Activated effector memory CD4-positive, alpha-beta T cell treated with Interleukin-2 at 50 U/mL for 16 hours (primary cell): ENCODE data around the gene SH3RF2.
"Not testable (repeated sequence)": the region's sequence is repeated elsewhere in the genome, so short reads cannot be mapped to it uniquely, and the experiment has no call there.

ENCODE experiments used
- DNase-seq: peaks from one replicate; pipeline ENCODE4 v3.0.0-alpha.2; 2020

SH3RF2 gene, protein sequence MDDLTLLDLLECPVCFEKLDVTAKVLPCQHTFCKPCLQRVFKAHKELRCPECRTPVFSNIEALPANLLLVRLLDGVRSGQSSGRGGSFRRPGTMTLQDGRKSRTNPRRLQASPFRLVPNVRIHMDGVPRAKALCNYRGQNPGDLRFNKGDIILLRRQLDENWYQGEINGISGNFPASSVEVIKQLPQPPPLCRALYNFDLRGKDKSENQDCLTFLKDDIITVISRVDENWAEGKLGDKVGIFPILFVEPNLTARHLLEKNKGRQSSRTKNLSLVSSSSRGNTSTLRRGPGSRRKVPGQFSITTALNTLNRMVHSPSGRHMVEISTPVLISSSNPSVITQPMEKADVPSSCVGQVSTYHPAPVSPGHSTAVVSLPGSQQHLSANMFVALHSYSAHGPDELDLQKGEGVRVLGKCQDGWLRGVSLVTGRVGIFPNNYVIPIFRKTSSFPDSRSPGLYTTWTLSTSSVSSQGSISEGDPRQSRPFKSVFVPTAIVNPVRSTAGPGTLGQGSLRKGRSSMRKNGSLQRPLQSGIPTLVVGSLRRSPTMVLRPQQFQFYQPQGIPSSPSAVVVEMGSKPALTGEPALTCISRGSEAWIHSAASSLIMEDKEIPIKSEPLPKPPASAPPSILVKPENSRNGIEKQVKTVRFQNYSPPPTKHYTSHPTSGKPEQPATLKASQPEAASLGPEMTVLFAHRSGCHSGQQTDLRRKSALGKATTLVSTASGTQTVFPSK

DNA sequence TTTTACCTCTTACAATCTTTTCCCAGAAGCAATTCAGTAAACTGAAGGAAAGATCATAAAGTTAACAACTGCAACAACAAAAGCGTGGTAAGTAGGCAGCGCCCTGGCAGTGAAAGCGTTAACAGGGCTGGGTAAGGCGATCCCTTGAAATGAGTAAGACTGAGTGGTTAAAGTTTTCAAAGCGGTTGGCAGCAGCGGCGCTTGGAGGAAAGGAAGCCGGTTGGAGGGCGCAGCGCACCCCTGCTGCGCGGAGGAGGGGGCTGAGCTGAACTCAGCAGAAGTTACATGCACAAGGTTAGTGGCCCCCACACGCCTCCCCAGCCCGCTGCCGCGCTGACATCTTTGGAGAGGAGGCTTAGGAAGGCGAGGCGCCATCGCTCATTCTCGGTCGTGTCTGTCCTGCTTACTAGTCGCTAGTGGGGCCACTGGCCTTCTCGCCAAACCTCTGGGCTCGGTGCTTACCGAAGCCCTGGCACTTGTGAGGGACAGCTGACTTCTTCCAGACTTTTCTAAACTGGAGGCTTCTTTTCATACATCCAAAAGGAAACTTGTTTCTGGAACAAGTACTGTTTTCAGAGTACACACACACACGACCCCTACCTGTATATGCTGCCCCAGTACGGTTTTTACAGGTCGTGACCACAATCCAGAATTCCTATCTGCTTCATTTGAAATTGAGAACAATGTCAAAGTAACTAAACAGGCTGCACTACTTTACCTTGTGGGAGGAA is at the start of gene SH3RF2:
SH3RF2 (plus strand) TSS at position 178 of the 731 bp plus-strand sequence. CDS start 1,351 bp downstream, outside the sequence.
- no peak for DNase-seq

DNA sequence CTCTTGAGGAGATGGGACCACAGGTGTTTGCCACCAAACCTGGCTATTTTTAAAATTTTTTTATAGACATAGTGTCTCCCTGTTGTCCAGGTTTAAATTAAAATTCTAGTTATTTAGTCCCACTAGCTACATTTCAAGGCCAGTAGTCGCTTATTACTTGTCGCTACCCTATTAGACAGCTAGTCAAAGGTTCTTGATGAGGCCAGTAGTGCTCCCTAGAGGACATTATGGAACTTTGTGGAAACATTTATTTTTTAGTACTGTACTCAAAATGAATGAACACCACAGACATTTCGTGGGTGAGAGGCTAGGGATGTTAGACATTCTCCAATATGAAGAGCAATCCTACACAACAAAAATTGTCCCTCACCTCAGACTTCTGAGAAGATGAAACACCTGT is 49.2 kb upstream of the SH3RF2 start:
- no peak for DNase-seq

DNA sequence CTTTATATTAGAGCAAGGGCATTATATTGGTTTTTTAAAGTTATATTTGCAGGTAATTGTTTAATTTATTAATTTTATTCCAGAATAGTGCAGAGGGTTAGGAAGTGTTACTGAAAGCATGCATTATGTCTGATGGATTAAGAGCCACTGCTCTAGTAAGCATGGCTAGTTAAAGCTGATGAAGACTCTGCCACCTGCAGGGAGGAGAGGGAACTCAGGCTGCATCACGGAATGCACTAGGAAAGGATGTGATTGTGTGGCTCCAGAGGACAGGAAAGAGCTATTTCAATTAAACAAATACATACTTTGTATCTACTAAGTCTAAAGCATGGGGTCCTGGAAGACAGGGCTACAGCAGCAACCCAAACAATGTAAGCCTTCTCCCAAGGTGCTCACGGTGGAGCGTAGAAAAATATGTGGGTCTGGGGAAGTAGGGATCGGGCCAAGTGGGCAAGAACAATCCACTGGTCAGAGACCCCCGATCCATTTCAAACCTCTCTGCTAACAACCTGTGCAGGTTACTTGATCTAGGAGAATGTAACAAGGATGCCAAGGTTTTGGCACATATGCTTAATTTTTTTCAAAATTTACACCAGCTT is 48.3 kb upstream of the SH3RF2 start:
- DNase-seq: no peak

DNA sequence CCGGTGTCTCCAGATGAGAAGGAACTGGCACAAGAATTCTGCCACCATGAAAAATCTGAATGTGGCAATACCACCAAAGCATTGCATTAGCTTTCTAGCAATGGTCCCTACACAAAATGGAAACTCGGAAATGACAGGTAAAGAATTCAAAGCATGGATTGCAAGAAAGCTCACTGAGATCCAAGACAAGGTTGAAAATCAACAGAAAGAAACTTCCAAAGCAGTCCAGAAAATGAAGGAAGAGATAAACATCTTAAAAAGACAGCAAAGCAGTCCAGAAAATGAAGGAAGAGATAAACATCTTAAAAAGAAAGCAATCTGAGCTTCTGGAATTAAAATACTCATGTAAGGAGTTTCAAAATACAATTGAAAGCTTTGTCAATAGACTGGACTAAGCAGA is 46.8 kb upstream of the SH3RF2 start:
- no peak for DNase-seq

DNA sequence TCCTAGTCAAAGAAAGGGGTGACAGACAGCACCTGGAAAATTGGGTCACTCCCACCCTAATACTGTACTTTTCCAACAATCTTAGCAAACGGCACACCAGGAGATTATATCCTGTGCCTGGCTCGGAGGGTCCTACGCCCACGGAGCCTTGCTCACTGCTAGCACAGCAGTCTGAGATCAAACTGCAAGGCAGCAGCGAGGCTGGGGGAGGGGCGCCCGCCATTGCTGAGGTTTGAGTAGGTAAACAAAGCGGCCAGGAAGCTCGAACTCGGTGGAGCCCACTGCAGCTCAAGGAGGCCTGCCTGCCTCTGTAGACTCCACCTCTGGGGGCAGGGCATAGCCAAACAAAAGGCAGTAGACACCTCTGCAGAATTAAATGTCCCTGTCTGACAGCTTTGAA is 45.0 kb upstream of the SH3RF2 start:
- DNase-seq: not testable (repeated sequence)

DNA sequence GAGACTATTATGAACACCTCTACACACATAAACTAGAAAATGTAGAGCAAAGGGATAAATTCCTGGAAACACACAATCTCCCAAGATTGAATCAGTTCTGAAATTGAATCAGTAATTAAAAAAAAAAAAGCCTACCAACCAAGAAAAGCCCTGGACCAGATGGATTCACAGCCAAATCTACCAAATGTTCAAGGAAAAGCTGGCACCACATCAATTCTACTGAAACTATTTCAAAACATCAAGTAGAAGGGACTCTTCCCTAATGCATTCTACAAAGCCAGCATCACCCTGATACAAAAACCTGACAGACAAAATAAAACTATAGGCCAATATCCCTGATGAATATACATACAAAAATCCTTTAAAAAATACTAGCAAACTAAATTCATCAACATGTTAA is 38.2 kb upstream of the SH3RF2 start:
- no peak for DNase-seq

DNA sequence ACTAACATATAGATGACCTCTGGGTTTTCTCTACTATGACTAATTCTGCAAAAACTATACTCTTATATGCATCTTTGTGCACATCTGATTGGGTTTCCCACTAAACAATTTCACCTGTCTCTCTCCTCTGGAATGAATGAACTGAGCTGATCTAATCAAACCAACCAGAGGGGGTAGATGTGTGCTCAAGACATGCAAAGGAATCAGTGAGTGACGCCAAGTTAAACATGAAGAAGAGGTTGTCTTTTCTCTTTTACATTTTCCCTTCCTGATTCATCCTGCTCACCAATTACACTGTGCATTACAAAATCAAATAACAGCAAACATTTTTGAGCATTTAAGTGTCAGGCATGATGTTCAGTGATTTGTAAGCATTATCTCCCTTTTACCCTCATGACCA is 34.0 kb upstream of the SH3RF2 start:
- no peak for DNase-seq

DNA sequence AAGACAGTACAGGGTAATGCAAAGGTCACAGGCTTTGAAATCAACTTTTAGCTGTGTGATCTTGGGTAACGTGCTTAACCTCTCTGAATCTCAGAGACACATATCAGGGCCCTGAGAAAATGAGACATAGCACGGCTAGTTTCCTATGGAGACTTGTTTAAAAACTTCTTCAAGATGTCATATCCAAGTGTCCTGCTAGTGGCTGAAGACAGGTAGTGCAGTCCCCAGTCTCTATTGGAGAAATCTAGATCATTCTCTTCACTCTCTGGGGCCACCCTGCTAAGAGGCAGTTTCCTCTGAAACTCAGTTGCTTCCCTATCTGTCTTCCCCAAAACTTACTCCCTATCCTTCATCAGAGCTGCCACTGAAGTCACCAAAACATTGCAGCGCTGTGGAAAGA is 33.3 kb upstream of the SH3RF2 start:
- no peak for DNase-seq

DNA sequence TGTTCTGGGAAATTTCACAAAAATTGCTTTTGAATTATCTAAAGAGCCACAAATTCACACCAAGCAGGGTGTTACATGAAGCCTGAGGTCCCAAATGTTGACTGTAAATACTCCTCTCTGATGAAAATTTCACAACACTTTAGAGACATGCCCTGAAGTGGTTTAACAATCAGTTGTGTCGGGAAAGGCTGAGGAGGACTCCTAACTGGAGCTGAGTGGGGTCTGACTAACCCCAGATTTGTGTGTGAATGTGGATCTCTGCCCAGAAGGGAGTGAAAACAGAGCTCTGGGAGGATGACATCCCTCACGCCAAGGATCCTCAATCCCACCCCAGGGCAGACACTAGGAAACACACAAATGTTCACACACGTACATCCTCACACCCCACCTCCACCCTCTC is 32.5 kb upstream of the SH3RF2 start:
- DNase-seq: no peak

DNA sequence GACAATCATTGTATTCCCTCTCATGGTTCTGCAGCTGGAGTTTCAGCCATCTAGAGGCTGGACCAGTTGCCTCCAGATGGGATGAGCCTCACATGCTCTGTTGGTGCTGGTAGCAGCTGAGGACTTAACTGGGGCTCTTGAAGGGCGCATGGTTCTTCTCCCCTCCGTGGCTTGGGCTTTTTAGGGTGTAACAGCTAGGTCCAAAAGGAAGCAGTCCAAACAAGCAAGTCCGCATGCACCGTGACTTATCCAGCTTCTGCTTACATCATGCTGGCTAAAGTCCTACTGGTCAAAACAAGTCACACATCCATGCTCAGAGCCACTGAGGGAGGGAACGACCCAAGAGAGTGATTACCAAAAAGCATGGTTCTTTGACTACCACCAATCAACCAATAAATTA is 31.6 kb upstream of the SH3RF2 start:
- DNase-seq: no peak

DNA sequence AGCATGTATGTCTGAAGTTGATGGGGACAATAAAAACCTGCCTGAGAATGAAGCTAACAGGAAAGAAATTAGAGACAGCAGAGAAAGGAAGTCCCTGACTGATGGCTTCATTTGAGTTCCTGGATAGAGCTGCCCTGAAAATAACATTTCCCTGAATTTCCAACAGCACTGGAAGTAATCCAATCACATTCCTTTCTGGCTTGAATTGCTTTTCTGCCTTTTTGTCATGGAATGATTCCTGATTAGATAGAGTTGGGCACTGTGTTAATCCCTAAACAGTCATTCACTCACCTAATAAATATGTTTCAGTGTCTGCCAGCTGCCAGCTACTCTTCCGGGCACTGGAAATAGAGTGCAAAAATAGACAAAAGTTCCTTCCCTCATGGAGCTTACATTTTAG is 30.0 kb upstream of the SH3RF2 start:
- DNase-seq: no peak

DNA sequence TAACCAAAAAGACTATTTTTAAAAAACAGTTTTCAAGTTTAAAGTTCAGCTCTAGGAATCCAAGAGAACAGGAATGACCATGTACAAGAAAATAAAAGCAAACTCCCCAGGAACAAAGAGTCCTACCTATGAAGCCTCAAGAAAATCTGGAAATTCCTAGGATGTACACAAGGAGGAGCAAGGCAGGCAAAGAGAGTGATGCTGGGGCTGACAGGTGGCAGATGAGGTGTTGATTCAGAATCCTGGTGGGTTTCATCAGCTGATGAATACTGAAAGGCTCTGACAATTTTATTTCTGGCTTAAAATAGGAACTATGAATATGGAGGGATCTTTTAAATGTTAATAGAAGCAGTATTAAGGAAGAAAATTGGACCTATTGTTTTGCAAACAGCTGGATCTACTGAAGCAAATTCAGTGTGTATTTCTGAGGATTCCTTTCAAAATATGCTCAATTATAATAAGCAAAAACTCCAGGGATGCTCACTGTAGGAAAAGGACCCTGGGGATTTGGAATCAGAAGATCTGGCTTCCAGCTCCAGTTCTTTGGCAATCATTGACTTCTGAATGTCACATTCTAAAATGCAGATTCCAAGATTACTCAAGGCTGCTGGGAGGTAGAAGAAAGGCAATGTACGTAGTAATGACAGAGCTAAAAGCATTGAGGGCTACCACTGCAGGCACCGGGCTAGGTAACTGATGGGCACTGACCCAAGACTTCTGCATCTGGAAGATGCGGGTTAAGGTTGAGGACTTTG is 28.0 kb upstream of the SH3RF2 start:
- DNase-seq: no peak

DNA sequence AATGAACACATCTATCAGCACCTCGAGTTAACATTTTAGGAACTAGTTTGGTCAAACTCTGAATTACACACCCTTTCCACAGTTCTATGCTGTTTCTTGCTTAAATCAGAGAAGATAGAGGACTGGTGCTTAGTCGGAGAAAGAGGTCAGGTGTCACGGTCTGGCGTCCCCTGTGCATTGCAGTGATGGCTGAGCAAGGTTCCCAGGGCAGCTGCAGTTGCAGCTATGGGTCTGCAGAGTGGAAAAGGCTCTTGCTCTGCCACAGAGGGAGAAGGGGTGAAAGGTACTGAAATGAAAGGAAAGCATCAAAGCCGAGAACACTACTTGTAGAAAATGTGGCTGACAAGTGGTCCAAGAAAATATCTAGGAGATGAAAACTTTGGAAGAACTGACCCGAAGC is 25.2 kb upstream of the SH3RF2 start:
- no peak for DNase-seq

DNA sequence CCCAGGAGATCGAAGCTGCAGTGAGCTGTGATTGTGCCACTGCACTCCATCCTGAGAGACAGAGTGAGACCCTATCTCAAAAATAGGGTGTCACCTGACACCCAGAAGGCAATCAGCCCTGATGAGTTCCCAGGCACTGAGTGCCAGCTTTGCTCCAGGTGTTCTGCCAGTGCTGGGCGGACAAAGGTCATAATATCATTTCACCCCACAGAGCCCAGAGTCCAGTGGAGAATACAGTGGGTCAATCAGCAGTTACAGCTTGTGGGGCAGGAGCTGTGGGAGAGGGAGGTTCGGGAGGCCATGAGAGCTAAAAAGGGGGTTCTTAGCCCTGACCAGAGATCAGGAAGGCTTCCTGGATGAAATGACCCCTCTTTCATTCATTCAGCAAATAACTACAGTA is 24.4 kb upstream of the SH3RF2 start:
- DNase-seq: no peak

DNA sequence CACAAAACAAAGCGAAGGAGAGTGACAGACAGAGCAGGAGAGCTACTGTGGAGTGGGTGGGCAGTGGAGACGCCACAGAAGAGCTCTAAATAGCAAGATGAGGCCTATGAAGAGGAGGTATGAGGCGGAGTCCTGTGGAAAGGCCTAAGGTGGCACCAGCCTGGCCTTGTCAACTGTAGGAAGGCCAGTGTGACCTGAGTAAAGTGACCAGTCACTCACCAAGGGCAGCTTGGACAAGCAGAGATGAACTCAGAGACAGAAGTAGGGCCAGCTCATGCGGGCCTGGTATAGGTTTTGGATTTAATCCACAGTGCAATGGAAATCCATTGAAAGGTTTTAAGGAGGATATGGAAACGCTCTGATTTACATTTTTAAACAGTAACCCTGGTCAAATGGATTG is 23.8 kb upstream of the SH3RF2 start:
- no peak for DNase-seq

DNA sequence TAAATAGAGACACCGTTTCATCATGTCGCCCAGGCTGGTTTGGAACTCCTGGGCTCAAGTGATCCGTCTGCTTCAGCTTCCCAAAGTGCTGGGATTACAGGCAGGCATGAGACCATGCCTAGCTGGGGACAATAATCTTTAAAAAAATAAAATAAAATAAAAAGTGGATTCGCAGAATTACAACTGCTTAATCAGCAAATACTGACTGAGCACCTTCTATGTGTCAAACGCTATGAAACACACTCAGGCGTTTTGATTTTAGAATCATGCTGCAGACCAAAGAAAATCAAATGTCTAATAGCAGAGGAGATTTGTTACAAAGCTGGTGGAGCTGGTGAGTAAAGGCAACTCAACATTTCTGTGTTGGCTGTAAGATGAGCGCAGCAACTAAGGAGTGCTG is 22.7 kb upstream of the SH3RF2 start:
- no peak for DNase-seq

DNA sequence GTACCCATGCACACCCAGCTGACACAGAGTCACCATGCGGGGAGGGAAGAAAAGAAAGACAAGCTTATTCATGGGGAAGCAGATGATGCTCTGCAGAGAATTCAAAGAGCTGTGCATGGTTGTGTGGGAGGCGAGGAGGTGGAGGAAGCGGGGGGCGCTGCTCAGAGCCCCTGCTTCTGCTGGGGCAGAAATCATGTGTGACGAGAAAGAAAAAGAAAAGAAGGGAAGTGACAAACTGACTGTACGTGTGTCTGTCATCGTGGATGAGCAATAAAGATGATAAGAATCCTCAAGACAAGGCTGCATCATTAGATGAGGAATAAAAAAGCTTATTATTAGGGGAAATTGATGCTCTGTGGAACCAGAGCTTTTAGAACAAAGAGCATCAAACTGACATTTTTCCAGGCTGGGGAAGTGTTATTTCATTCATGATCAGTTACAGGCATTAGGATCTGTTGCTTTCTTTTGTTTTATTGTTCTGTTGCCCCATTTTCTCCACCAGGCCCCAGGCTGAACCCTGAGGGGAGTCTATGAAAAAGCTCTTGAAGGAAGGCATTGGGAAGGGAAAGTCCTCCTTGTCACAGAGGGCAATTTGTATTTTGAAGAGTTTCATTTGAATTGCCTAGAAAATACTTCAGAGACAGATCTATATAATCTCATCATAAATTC is 20.3 kb upstream of the SH3RF2 start:
- no peak for DNase-seq

DNA sequence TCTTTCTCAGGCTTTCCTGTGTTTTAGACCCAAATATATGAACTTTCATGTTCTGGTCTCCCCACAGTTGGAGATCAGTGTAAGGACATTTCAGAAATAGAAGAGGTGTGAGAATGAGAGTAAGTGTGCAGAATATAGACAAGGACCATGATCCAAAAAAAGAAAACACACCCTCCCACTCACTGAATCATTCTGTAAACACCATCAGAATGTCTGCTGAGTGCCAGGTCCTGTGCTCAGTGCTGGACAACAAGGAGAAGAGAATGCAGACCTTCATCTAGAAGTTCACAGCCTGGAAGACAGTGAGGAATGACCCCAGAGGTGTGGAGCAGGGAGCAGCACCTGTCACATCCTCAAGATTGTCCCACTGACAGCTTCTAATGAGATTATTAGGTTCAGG is 19.1 kb upstream of the SH3RF2 start:
- no peak for DNase-seq

DNA sequence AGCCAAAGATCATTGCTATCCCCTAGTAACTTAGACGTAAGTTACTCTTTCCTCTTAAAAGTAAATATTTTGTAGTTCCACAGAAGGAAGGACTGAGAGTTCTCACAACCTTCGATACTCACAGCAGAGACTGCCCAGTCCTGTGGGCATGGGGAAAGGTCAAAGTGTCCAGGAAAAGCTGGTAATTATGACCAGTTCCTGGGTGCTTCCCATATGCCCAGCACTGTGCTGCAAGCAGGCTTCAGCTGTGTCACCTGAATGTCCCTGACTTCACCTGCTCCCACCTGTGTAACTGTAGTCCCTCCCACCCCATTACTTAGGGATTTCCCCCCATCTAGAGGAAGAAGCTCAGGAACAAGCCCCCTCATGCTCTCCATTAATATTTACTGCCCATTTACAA is 18.0 kb upstream of the SH3RF2 start:
- DNase-seq: no peak

DNA sequence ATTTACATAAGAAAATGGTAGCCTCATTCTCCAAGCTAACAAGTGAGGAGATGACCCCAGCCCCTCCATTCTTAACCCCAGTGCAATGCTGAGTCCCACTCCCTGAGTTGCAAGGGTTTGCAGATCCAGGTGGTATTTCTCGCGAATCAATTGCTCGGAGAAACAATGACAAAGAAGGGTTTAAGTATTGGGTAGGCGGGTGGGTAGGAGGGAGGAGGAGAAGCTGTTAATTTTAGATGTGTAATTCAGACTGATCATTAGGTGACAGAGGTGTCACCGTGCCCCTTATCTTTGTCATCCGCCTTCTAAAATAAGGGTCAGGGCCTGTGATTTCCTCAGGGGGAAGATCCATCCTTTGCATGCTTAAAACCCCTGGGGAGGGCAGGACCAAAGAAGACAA is 17.0 kb upstream of the SH3RF2 start:
- DNase-seq: no peak

DNA sequence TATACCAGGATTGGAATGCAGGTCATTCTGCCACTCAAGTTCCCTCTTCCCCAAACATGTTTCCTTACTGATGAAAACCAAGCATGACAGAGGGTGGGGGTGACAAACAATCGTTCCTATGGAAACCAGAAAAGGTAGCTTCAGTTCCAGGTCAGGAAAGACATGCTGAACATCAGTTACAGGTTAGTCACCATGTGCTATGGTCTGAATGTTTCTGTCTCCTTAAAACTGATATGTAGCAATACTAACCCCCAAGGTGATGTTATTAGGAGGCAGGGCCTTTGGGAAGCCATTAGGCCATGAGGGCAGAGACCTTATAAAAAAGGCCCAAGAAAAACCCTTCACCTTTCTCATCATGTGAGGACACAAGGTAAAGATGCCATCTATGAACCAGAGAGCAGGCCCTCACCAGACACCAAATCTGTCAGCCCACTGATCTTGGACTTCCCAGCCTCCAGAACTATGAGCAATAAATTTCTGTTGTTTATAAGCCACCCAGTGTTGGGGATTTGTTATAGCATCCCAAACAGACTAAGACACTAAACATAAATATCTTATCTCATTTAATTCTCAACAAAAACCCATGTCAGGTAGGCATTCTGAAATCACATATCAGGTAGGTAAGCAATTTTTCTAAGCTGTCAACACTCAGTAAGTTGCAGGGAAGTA is 15.7 kb upstream of the SH3RF2 start:
- DNase-seq: no peak

DNA sequence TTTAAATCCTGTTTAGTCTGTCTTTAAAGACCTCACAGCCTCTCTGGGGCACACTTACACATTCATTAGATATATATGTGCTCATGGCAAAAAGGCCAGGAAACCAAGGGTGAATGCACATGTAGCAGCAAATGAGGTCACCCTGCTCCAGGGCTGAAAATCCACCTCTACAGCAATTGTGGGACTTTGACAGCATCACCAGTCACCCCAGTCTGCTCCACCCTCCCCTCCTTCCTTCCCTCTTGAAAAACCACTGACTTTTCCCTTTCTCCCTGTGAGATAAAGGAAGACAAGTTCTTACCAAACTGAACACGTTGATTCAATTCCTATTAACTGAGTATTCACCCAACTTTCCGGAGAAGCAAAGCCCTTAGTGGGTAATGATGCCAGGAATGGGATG is 15.2 kb upstream of the SH3RF2 start:
- DNase-seq: no peak
